Thyroid gland (tissue), 4 donors: ENCODE data around the gene ZNF346.

Source experiments
- POLR2A ChIP-seq, 2 donors: fragments of 450-650 bp; IDR thresholded peaks; one replicate each; pipeline ENCODE4 v1.6.1; 2017; ENCODE audit warnings: antibody characterized with exemption in 2 of 2, mild to moderate bottlenecking in 2 of 2, moderate library complexity in 1 of 2
- TF ChIP-seq, protein P1 (sequence below), 6 experiments: fragments of 200-600 bp in 3 of 6; fragments of 450-650 bp in 3 of 6; sonication (generic) in 3 of 6; IDR thresholded peaks; one replicate each; pipeline ENCODE4 v1.5.1; 2016 to 2019; ENCODE audit warnings: antibody characterized with exemption in 6 of 6, mild to moderate bottlenecking in 2 of 6, inconsistent platforms in 1 of 6, moderate library complexity in 1 of 6

- TF ChIP-seq, protein P1, sequence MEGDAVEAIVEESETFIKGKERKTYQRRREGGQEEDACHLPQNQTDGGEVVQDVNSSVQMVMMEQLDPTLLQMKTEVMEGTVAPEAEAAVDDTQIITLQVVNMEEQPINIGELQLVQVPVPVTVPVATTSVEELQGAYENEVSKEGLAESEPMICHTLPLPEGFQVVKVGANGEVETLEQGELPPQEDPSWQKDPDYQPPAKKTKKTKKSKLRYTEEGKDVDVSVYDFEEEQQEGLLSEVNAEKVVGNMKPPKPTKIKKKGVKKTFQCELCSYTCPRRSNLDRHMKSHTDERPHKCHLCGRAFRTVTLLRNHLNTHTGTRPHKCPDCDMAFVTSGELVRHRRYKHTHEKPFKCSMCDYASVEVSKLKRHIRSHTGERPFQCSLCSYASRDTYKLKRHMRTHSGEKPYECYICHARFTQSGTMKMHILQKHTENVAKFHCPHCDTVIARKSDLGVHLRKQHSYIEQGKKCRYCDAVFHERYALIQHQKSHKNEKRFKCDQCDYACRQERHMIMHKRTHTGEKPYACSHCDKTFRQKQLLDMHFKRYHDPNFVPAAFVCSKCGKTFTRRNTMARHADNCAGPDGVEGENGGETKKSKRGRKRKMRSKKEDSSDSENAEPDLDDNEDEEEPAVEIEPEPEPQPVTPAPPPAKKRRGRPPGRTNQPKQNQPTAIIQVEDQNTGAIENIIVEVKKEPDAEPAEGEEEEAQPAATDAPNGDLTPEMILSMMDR (IDR thresholded peaks at IDR 0.05) = no peak
- TF ChIP-seq POLR2A (IDR thresholded peaks at IDR 0.05) = no peak
Measured at GRCh38 chr5:176998828-176999227, 23.7 kb upstream of the ZNF346 start.
